GM21447 (cell line): ENCODE data around the gene ERICH6.
A peak's percentile ranks its signal among the peaks of the same experiment; 100 is the strongest.

ENCODE experiments used
- ATAC-seq: cut with Tn5 transposase; IDR thresholded peaks from one replicate; pipeline ENCODE4 v1.9.1; 2021; ENCODE audit not compliant: unreplicated experiment

The ERICH6 gene

DNA sequence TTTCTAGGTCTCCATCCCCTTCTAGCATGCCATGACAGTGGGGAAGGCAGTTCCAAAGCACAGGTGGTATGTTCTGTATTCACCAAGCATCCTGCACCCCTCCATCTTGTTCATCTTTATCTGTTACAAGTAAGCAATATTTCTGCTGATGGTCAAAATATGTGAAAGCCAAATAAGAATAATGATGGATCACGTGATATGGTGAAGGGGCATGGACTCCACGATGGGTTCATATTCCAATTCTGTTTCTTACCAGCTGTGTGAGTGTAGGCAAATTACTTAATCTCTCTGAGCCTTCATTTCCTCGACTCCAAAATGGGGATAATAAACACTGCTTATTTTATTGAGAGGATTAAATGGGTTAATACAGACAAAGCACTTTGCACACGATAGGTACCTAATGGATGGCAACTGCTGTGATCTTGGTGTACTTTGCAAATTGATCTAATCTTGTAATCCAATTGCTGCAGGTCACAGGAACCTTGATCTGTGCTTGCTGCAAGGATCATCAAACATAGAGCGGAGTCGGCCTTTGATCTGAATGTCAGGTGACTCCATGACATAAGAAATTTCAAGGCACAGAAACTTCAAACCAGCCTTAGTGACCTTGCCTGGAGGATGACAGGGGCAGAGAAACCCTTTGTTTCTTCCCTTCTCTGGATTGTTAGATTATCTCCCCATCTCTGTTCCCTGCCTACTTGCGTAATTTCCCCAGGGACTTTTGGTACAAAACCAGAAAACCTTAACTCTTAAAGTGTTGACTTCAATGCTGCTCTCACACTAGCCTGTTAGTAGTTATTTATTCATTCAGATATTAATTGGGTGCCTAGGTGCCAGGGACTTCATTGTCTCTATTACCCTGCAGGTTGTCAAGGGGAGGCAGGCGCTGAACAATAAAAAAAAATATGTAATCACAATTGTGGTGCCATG, 33.4 kb upstream of the ERICH6 start:
- no peak for ATAC-seq

DNA sequence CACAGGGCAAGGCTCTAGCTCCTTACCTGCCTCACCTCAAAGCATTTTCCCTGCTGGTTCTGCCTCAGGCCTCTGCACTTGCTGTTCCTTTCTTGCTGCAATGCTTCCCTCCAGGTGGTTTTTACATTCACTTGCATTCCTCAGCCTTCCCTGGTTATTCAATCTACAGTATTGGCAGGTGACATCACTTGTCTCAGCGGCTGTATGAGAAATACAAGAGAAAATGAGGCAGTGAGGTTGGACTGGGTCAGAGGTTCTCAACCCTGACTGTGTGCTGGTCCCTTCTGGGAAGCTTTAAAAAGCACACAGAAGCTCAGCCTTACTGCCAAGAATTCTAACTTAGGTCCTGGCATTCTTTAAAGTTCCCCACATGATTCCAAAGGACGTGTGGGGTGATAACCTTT, 32.6 kb upstream of the ERICH6 start:
- ATAC-seq: no peak

DNA sequence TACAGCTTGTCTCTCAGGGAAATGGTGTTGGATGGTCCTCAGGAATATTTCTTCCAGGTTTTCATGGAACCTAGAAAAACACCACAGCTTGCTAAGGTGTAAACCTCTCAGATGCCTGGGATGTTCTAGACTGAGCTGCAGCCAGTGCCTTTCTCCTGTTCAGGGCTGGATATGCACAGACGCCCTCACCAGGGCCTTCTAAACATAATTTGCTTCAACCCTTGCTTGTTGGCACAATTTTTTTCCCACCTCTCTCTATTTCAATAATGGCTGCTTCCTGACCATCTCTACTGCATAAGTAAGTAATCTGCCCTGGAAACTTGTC, 31.0 kb upstream of the ERICH6 start:
- ATAC-seq: no peak

DNA sequence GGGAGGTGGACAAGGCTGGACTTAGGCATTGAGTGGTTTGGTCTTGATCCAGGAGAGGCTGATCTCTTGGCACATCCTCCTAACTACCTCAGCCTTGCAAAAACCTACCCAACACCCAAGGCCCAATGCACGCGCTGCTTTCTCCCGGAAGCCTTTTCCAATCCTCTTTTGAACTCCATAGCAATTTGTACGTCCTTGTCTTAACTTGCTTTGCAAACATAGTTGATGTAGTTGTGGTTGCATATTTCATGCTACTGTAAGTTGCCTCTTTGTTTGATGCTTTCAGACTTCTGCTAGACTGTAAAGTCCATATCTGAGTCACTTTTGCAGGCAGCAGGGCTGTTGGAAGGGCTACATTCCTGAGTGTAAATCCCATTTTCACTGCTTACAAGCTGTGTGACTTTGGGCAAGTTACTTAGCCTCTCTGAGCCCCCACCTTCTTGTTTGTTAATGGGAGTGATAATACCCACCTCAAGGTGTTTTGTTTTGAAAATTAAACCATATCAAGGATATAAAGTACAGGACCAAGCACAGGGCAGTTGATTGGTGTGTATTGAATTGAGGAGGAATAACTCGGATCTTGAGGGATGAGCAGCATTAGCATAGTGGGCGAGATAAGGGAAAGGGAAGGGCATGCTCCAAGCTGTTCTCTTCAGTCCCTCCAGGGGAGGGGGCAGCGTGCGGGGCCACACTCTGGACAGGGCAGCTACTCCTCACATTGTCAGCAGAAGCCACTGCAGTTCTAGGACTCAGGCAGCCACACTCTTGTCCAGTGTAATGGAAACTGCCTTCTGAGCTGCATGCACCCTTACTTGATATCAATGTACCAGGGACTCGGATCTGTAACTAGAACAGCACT, 30.4 kb upstream of the ERICH6 start:
- ATAC-seq: no peak

DNA sequence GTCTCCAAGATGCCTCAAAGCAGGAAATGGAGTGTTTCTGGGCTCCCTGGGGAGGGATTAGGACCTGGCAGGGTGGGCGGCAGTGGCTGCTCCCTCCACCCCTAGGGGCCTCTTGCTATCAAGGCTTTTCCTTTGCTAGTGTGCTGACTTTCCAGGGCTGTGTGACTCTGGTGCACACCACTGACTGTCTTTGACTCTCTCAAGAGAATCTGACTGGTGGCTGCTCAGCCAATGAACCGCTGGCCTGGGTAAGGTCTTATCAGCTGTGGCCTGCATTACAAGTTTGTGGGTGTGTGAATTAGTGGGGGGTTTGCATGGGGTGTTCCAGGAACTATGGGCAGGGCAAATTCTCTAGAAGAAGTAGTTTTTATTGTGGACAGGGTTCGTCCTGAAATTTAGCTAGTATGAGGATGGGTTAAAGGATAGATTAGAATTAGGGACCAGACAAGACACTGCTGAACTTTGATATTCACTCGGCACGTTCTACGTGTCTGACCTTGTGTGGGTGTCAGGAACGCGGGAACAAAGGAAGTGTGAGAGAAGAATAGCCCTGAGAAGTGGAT, 29.7 kb upstream of the ERICH6 start:
- ATAC-seq: no peak

DNA sequence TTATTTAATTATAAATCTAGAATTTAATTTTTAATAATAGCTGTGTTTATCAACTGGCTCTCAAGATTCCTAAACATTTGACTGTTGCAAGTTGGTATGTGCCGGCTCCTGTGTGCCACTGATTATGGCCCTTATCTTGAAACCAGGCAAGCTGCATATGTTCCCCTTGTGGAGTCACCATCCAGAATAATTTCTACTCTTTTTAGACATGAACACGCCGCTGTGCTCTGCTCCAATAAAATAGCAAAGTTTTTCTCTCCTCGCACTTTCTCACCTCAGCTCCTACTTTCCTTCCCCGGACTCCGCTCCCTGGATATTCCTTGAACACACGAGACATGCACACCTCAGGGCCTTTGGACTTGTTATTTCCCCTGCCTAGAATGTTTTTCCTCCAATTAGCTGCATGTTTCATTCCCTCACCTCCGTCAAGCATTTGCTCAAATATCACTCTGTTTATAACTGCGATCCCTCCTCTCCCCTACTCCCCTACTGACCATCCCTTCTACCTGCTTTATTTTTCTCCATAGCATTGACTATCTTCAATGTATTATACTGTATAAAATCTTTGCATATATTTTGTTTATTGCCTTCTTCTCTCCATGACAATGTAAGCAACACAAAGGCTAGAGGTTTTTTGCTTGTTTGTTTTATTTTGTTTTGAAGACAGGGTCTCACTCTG, 26.1 kb upstream of the ERICH6 start:
- ATAC-seq: no peak

DNA sequence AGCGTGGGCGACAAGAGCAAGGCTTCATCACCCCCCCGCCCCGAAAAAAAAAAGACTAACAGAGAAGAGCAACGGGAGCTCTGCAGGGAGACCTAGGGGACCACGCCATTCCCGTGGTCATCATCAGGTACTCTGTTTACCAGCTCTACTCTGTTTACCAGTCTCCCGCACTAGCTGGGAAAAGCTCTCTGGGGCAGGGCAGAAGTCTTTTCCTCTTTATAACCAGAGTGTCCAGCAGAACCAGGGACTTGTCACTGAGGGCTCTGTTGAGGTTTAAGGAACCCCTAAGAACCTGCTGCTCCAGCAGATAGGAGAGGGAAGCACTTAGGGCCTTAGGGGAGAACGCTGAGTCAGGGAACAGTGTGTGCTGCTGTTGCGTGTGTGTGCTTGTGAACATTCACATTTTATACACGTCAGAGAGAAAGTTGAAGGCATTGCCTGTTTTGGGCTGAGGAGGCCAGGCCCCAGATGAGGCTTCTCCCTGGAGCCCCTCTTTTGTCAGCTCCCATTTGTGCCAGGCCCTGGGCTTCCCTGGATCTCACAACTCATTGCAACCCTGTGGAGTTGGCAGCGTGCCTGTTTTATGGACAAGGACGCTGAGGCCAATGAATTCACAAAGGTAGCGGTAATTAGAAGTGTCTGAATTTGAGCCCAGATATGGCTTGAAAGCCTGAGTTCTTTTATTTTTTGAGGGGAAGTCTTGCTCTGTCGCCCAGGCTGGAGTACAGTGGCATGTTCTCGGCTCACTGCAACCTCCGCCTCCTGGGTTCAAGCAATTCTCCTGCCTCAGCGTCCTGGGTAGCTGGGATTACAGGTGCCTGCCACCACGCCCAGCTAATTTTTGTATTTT, 24.2 kb upstream of the ERICH6 start:
- ATAC-seq: no peak

DNA sequence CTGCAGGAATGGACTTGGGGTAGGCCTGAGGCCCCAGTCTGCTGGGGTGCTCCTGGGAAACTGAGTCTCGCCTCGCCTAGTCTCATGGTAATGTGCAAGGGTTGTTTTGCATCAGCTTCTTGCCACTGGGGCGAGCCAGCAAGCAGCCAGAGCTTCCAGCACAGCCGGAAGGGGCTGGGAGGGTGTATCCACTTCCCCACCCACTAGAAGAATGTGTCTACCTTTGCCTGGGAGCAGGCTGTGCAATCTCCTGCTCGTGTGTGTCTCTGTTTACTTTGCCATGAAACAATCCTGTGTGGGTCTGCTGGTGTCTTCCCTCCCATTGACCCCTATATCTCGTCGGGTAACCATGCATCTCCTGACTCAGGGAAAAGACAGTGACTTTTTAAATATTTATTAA, 21.8 kb upstream of the ERICH6 start:
- no peak for ATAC-seq

DNA sequence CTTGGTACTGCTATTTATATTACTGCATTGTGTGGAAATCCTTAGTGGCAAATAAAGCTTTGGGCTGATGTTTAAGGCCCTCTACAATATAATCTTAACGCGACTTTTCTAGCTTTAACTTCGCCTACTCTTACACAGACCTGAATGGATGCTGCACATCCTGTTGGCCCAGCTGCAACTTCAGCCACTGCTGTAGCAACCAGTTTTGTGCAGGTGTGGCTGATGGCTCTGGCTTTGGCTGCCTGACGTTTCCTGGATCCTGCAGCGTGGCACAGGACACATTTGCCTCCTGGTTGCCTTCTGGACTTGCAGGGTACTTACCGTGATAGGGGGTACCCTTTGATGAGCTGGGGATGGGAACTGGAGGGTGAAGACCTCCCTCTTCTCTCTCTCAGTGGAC, 20.2 kb upstream of the ERICH6 start:
- ATAC-seq: no peak

DNA sequence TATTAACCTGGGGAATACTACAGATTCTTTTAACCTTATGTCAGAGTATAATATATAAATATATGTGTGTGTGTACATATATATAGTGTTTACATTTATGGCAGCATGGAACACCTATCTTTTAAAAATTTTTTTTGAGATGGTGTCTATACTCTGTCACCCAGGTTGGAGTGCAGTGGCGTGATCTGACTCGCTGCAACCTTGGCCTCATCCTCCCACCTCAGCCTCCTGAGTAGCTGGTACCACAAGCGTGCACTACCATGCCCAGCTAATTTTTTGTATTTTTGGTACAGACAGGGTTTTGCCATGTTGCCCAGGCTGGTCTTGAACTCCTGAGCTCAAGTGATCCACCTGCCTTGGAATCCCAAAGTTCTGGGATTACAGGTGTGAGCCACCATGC, 18.5 kb upstream of the ERICH6 start:
- ATAC-seq: no peak

DNA sequence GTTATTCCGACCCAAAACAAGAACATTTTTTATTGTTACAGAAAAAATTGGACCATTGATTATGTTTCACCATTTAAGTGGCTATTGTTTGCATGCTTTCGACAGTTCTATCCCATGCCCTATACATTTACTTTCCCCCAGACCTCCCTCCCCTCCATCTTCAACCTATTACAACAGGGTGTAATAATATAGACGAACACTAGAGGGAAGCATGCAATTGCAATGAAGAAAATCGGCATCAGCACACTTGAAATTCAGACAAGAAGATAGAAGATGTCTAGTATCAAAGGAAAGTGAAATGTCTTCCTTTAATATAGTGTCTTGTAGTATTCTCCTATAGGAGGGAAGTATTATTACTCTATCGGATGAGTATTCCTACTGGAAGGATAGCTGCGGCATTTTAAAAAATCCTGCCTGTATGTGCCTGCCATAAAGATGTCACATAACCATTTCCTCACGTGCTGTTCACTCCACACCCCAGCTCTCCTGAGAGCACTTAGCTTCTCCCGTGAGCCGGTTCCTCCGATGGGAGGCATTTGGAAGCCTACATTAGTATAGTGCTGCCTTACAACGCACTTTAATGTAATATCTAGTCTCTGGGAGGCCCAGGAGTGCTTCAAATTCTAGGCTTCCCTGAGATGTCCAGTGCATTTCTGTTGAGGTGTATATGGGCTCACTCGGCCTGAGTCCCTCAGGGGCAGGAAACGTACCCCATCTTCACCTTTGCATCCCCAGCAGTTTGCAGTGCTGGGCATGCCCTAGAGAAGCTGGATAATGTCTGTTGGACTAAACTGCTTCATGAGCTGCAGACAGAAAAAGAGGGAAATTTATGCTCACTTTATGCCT, 17.8 kb upstream of the ERICH6 start:
- ATAC-seq: peak; percentile 85

DNA sequence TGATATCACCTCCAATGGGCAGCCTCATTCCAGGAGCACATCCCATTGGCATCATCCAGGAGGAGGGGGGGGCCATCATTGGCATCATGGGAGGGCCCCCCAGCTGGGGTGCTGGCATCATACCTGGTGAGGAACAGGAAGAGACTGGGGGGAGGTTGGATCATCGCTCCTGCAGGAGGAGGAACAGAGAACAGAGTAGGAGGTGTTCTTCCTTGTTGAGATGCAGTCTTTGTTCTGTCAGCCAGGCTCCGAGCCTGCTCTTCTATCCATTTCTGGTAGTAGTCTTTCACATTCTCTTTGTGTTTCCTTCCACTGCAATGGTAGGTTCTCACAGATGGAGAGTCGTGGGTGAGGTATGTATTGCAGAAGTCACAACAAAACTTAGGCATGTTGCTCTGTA, 16.7 kb upstream of the ERICH6 start:
- ATAC-seq: no peak

DNA sequence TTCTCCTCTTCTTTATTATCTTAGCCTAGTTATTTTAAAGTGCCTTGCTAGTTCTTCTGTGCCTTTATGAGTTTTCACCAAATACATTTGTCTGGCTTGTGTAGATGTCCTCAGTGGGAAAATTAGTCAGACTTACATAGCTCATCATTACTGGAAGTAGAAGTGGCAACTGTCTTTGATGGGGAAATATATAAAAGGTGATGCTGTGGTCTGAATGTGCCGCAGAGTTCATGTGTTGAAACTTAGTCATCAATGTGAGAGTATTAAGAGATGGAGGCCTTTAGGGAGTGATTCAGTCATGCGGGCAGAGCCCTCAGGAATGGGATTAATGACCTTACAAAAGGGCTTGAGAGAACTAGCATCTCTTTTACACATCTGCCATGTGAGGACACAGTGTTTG, 6.4 kb upstream of the ERICH6 start:
- no peak for ATAC-seq

DNA sequence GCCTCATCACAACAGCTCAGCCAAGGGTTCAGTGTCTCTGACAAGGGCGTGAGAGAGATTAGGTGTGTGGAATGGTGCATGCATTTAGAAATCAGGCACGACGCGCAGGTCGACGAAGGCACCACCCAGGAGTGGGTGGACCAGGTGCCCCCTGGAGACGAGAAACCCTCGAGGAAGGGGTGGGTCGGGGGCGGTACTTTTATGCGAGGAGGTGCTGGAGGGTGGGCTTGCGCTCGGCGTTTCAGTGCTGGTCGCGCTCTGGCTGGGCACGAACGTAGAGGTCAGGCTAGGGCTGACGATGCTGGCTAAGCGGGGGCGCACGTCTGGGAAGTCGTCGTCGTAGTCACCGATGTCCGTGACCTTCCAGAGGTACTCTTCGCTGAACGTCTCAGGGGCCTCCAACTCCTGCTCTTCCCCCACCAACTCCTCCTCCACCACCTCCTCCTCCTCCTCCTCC, 393 bp downstream of the ERICH6 start:
- peak; percentile 39 for ATAC-seq

DNA sequence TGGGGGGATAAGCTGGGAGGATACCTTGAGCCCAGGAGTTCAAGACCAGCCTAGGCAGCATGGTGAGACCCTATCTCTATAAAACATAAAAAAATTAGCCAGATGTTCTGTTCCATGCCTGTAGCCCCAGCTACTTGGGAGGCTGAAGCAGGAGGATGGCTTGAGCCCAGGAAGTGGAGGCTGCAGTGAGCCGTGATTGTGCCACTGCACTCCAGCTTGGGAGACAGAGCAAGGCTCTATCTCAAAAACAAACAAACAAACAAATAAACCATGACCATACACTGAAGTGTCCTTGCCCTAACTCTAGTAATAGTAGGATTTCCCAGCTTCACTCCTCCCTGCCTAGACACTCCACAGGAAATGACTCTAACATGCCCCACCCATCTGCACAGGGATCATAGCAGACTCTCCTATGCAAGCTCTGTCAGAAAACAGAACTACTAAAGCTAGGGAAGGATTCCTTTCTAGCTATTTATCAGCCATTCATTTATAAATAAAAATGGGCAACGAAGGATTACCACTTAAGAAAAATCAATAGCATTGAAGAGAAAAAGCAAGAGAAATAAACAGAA, 4.6 kb downstream of the ERICH6 start:
- ATAC-seq: no peak

DNA sequence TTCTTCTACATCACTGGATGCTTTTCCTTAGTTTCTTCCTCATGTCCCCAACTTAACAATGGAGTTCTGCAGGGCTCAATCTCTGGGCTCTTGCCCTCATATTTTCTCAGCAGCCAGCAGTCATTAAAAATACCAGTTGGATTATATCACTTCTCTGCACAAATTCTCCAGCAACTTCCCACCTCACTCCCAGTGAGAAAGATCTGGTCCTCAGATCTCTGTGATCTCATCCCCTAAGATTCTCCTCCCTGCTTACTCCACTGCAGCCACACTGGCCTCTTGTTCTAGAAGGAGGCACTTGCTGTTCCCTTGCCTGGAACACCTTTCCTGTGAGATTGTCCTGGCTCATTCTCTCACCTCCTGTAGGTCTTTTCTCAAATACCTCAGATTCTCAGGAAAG, 6.1 kb downstream of the ERICH6 start:
- ATAC-seq: no peak

DNA sequence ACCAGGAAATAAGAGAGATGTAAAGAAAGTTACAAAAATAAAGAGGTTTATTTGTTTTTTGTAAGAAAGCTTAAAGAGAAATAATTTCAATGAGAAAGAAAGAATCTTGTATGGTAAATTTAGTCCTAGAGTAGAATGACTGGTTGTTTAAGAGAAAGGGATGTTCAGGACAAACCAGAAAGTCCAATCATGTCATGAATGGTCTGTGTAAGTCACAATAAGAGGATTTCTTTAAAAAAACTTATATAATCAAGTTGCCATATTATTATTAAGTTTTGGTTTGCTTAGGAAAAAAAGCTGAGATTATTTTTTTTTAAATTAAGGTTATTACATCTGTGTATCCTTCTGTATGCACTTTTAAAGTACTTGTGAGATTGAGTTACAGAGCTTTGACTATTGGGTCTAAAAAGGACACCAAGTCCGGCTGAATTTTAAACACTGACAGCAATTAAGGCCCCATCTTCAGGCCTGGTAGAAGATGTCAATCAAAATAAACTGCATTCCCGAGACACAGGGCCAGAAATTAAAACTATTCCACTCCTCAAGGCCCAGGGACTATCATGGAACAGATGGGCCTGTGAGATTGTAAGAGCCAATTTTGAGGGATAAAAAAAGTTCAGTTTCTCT, 12.2 kb downstream of the ERICH6 start:
- no peak for ATAC-seq

DNA sequence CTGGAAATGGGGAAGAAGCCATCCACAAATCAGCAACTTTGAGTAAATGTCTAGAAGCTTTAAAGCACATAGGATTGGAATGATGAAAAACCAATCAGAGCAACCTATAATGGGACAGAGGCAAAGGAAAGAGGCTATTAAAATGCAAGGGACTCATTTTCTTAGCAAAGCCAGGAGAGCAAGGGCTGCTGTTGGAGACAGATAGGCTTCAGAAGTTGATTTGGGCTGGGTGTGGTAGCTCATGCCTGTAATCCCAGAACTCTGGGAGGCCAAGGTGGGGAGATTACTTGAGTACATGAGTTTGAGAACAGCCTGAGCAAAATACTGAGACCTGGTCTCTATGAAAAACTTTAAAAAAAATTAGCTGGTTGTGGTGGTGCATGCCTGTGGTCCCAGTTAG, 16.1 kb downstream of the ERICH6 start:
- ATAC-seq: no peak

DNA sequence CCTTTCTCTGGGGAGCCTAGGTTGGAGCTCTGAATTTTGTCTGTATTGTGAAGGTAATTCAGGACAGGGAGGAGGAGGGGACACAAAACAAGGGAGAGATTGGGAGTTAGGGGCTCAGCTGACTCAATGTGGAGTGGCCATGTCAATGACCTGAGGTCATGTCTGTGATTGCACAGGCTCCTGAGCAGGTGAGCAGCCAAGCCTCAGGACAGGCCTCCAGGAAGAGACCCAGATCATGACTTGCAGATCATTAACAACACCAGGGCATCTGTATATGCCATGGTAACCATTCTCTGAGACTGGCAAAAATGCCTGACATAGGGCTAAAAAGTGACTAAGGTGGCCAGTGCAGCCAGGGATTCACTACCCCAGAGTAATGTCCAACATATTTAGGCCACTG, 20.9 kb downstream of the ERICH6 start:
- ATAC-seq: no peak
